22Rv1 (cell line): ENCODE results near the gene PRICKLE4.

ENCODE experiments used
- ZFX ChIP-seq: fragments of 450-650 bp; IDR thresholded peaks from 2 replicates; pipeline ENCODE4 v1.6.1; 2017; ENCODE audit warnings: antibody characterized with exemption, borderline replicate concordance
- TF ChIP-seq, protein P1 (sequence below): fragments of 450-650 bp; IDR thresholded peaks from 2 replicates; pipeline ENCODE4 v1.5.1; 2017; ENCODE audit warnings: mild to moderate bottlenecking

DNA sequence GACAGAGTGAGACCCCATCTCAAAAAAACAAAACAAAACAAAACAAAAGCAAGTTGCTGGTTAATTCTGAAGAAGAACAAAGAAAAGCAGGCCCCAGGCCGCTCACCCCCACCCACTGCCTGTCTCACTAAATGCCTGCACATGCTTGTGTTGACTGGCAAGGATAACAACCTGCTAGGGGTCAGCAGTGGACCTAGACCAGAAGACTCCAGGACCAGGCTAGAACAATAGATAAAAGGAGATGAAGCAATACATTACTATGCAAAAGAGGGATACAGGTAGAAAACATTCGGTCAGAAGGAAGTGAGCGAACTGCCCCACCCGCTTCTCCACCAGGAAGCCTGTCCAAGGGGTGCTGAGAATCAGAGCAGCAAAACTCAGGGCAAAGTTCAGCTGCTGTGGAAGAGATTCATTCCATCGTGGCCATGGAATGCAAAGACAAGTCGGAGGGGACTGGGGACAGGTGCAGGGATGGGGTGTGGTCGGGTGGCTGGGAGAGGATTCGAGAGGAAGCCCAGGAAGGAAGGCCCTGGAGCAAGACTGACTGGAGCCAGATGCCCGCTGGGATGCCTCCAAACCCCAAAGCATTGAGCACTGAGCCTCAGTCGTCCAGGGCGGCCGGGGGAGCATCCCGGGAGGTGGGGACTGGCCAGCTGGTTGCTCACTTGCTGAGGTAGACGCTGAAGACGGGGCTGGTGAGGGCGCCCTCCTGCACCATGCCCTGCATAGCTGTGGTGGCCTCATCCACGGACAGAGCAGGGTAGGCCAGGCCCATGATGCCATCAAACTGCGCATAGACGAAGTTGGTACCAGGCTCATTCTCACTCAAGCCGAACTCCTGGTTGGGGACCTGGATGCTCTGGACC lies 38.7 kb upstream of the PRICKLE4 start:
- TF ChIP-seq, protein P1, sequence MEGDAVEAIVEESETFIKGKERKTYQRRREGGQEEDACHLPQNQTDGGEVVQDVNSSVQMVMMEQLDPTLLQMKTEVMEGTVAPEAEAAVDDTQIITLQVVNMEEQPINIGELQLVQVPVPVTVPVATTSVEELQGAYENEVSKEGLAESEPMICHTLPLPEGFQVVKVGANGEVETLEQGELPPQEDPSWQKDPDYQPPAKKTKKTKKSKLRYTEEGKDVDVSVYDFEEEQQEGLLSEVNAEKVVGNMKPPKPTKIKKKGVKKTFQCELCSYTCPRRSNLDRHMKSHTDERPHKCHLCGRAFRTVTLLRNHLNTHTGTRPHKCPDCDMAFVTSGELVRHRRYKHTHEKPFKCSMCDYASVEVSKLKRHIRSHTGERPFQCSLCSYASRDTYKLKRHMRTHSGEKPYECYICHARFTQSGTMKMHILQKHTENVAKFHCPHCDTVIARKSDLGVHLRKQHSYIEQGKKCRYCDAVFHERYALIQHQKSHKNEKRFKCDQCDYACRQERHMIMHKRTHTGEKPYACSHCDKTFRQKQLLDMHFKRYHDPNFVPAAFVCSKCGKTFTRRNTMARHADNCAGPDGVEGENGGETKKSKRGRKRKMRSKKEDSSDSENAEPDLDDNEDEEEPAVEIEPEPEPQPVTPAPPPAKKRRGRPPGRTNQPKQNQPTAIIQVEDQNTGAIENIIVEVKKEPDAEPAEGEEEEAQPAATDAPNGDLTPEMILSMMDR = no peak
- no peak for TF ChIP-seq ZFX
